Activated naive CD4-positive, alpha-beta T cell treated with anti-CD3 and anti-CD28 coated beads for 36 hours (primary cell): ENCODE results near the gene TTC34. TPM values are rescaled to one million over a fixed set of nuclear protein-coding genes. Genes with fewer than 3 reads are reported as not detected.
A peak's percentile ranks its signal among the peaks of the same experiment; 100 is the strongest.
"Not testable (repeated sequence)": the region's sequence is repeated elsewhere in the genome, so short reads cannot be mapped to it uniquely, and the experiment has no call there.

Experiments used
- CTCF ChIA-PET: fragments of 350-600 bp; sonication (Branson Sonifier 250); formaldehyde crosslinking; loops from one replicate; lab custom pipeline; 2021; ENCODE audit warnings: antibody characterized with exemption; lab: Charles Lee
- DNase-seq: peaks from one replicate; pipeline ENCODE4 v3.0.0-alpha.2; 2020
- H3K27ac Mint-ChIP-seq: one replicate; pipeline ENCODE4 v1.8.0; 2021; ENCODE audit warnings: mild to moderate bottlenecking, mixed read lengths
- H3K27me3 Mint-ChIP-seq: one replicate; pipeline ENCODE4 v1.8.0; 2021; ENCODE audit warnings: low read depth, mixed read lengths
- H3K36me3 Mint-ChIP-seq: one replicate; pipeline ENCODE4 v1.8.0; 2021; ENCODE audit warnings: low read depth, mixed read lengths
- H3K4me1 Mint-ChIP-seq: one replicate; pipeline ENCODE4 v1.8.0; 2021; ENCODE audit warnings: low read depth, mixed read lengths
- H3K4me3 Mint-ChIP-seq: one replicate; pipeline ENCODE4 v1.8.0; 2021; ENCODE audit warnings: mild to moderate bottlenecking, moderate library complexity, mixed read lengths
- H3K9me3 Mint-ChIP-seq: one replicate; pipeline ENCODE4 v1.8.0; 2021; ENCODE audit warnings: mixed read lengths
- intact Hi-C: fragments of 100-400 bp; cut with micrococcal nuclease; formaldehyde crosslinking; loops from one replicate; pipeline ENCODE4 v1.15.1; 2023
- total RNA-seq, 2 experiments: library from RNA; stranded (reverse); gene quantifications; one replicate each; pipeline ENCODE4 v1.2.3, GENCODE V29; 2021

TTC34 gene
- total RNA-seq, 2 experiments from 2014 or later = 0.91 to 1.1 TPM

- DNase-seq, H3K4me1 Mint-ChIP-seq, H3K4me3 Mint-ChIP-seq, H3K9me3 Mint-ChIP-seq, intact Hi-C loops, H3K27ac Mint-ChIP-seq, CTCF ChIA-PET, H3K36me3 Mint-ChIP-seq: not testable (repeated sequence)
- peaks cover 26% of the 10 kb centered on the region for H3K27me3 Mint-ChIP-seq
Observed at GRCh38 chr1:2685671-2686070, 115.8 kb downstream of the TTC34 start.

GRCh38 chr1:2684878-2685277 lies 116.6 kb downstream of the TTC34 start:
- CTCF ChIA-PET, intact Hi-C loops, H3K27ac Mint-ChIP-seq, DNase-seq, H3K4me1 Mint-ChIP-seq, H3K4me3 Mint-ChIP-seq, H3K9me3 Mint-ChIP-seq, H3K36me3 Mint-ChIP-seq: not testable (repeated sequence)
- H3K27me3 Mint-ChIP-seq = peaks cover 26% of the 10 kb centered on the region

GRCh38 chr1:2684000-2684399 lies 117.5 kb downstream of the TTC34 start:
- H3K9me3 Mint-ChIP-seq, intact Hi-C loops, H3K4me3 Mint-ChIP-seq, H3K27ac Mint-ChIP-seq, H3K36me3 Mint-ChIP-seq, H3K4me1 Mint-ChIP-seq, CTCF ChIA-PET: not testable (repeated sequence)
- peak; percentile 30 for DNase-seq
- peaks cover 26% of the 10 kb centered on the region for H3K27me3 Mint-ChIP-seq

- CTCF ChIA-PET, H3K27ac Mint-ChIP-seq, H3K9me3 Mint-ChIP-seq, DNase-seq, intact Hi-C loops, H3K4me1 Mint-ChIP-seq, H3K36me3 Mint-ChIP-seq, H3K4me3 Mint-ChIP-seq: not testable (repeated sequence)
- H3K27me3 Mint-ChIP-seq = peaks cover 26% of the 10 kb centered on the region
Observed at GRCh38 chr1:2683321-2683741, 118.2 kb downstream of the TTC34 start.

- CTCF ChIA-PET, H3K4me1 Mint-ChIP-seq, H3K9me3 Mint-ChIP-seq, H3K27ac Mint-ChIP-seq, H3K36me3 Mint-ChIP-seq, H3K4me3 Mint-ChIP-seq, DNase-seq, intact Hi-C loops: not testable (repeated sequence)
- H3K27me3 Mint-ChIP-seq = peaks cover 22% of the 10 kb centered on the region
Observed at GRCh38 chr1:2682879-2683278, 118.6 kb downstream of the TTC34 start.

- DNase-seq, H3K36me3 Mint-ChIP-seq, H3K27me3 Mint-ChIP-seq, CTCF ChIA-PET, H3K27ac Mint-ChIP-seq, intact Hi-C loops, H3K4me1 Mint-ChIP-seq, H3K9me3 Mint-ChIP-seq, H3K4me3 Mint-ChIP-seq: not testable (repeated sequence)
Observed at GRCh38 chr1:2676726-2677125, 124.8 kb downstream of the TTC34 start.

GRCh38 chr1:2671656-2672055 lies 129.8 kb downstream of the TTC34 start:
- H3K9me3 Mint-ChIP-seq, CTCF ChIA-PET, DNase-seq: not testable (repeated sequence)

GRCh38 chr1:2659806-2660205 lies 141.7 kb downstream of the TTC34 start:
- H3K4me3 Mint-ChIP-seq, intact Hi-C loops, H3K9me3 Mint-ChIP-seq, H3K4me1 Mint-ChIP-seq, DNase-seq, CTCF ChIA-PET, H3K27ac Mint-ChIP-seq, H3K36me3 Mint-ChIP-seq: not testable (repeated sequence)
- peaks cover 10% of the 10 kb centered on the region for H3K27me3 Mint-ChIP-seq

More at GRCh38 chr1:2671656-2672055, 129.8 kb downstream of the TTC34 start:
- intact Hi-C loops, H3K36me3 Mint-ChIP-seq, H3K27me3 Mint-ChIP-seq, H3K4me3 Mint-ChIP-seq, H3K4me1 Mint-ChIP-seq, H3K27ac Mint-ChIP-seq: not testable (repeated sequence)

GRCh38 chr1:2657909-2658308 lies 143.6 kb downstream of the TTC34 start:
- H3K27ac Mint-ChIP-seq, CTCF ChIA-PET, H3K4me1 Mint-ChIP-seq, H3K9me3 Mint-ChIP-seq, DNase-seq, H3K4me3 Mint-ChIP-seq, intact Hi-C loops, H3K36me3 Mint-ChIP-seq: not testable (repeated sequence)
- peaks cover 29% of the 10 kb centered on the region for H3K27me3 Mint-ChIP-seq

GRCh38 chr1:2657124-2657523 lies 144.4 kb downstream of the TTC34 start:
- H3K36me3 Mint-ChIP-seq, H3K27ac Mint-ChIP-seq, intact Hi-C loops, H3K4me3 Mint-ChIP-seq, CTCF ChIA-PET, DNase-seq, H3K9me3 Mint-ChIP-seq, H3K4me1 Mint-ChIP-seq: not testable (repeated sequence)
- peaks cover 35% of the 10 kb centered on the region for H3K27me3 Mint-ChIP-seq

- H3K36me3 Mint-ChIP-seq, intact Hi-C loops, H3K4me1 Mint-ChIP-seq, CTCF ChIA-PET, DNase-seq, H3K9me3 Mint-ChIP-seq, H3K4me3 Mint-ChIP-seq, H3K27ac Mint-ChIP-seq: not testable (repeated sequence)
- H3K27me3 Mint-ChIP-seq = peaks cover 38% of the 10 kb centered on the region
Observed at GRCh38 chr1:2655598-2656434, 145.7 kb downstream of the TTC34 start.

- H3K36me3 Mint-ChIP-seq, H3K4me3 Mint-ChIP-seq, DNase-seq, CTCF ChIA-PET, intact Hi-C loops, H3K4me1 Mint-ChIP-seq, H3K9me3 Mint-ChIP-seq, H3K27ac Mint-ChIP-seq: not testable (repeated sequence)
- peaks cover 38% of the 10 kb centered on the region for H3K27me3 Mint-ChIP-seq
Observed at GRCh38 chr1:2654443-2654948, 147.0 kb downstream of the TTC34 start.
